Tibial artery (tissue), 4 donors: ENCODE measurements around the gene RB1.

Experiments
- DNase-seq, 2 donors: peaks; one replicate each; pipeline ENCODE4 v3.0.0-alpha.2; 2019
- H3K27ac ChIP-seq, 2 donors: fragments of 200-600 bp; sonication (generic) in 1 of 2; 1 replicate in 1 of 2; 2 replicates in 1 of 2; pipeline ENCODE4 v1.5.1; 2018 to 2019; ENCODE audit warnings: mild to moderate bottlenecking in 1 of 2
- H3K27me3 ChIP-seq, 2 donors: fragments of 200-600 bp; sonication (generic) in 1 of 2; one replicate each; pipeline versions ENCODE4 v1.5.1 to v1.6.0; 2016 to 2019
- H3K36me3 ChIP-seq, 3 donors: fragments of 200-600 bp; sonication (generic) in 2 of 3; one replicate each; pipeline ENCODE4 v1.5.1; 2016 to 2019; ENCODE audit warnings: mild to moderate bottlenecking in 2 of 3
- H3K4me1 ChIP-seq, 4 donors: fragments of 200-600 bp; sonication (generic) in 2 of 4; 1 replicate in 3 of 4; 2 replicates in 1 of 4; pipeline ENCODE4 v1.5.1; 2016 to 2019
- H3K4me3 ChIP-seq, 2 donors: fragments of 200-600 bp; sonication (generic) in 1 of 2; 1 replicate in 1 of 2; 2 replicates in 1 of 2; pipeline ENCODE4 v1.5.1; 2018 to 2019; ENCODE audit warnings: mild to moderate bottlenecking in 2 of 2
- H3K9me3 ChIP-seq, 3 donors: fragments of 200-600 bp; sonication (generic) in 1 of 3; one replicate each; pipeline ENCODE4 v1.5.1; 2016 to 2019
- CTCF ChIP-seq, 2 experiments: fragments of 200-600 bp in 1 of 2; fragments of 450-650 bp in 1 of 2; IDR thresholded peaks; one replicate each; pipeline ENCODE4 v1.5.1; 2017 to 2019; ENCODE audit warnings: antibody characterized with exemption in 2 of 2, mild to moderate bottlenecking in 1 of 2, moderate library complexity in 1 of 2
- intact Hi-C: fragments of 100-400 bp; cut with DNase I; formaldehyde crosslinking; loops from one replicate; pipeline ENCODE4 v1.15.0; 2023; ENCODE audit warnings: low total_unique reads

RB1 gene

GRCh38 chr13:48258430-48258829 lies 45.1 kb upstream of the RB1 start:
- H3K36me3 ChIP-seq, result peaks cover 79 to 92% (median 89%) of the 10 kb centered on the region in 3 donors
- no peak overlapping the region for H3K27ac ChIP-seq
- H3K9me3 ChIP-seq, result no peaks in the 10 kb centered on the region
- H3K27me3 ChIP-seq, result no peaks in the 10 kb centered on the region
- no peak for TF ChIP-seq CTCF (IDR thresholded peaks at IDR 0.05)
- intact Hi-C loops, result no loop called here
- H3K4me1 ChIP-seq, result peaks cover 0 to 15% (median 4%) of the 10 kb centered on the region in 4 donors
- no peak for DNase-seq
- no peak overlapping the region for H3K4me3 ChIP-seq

- no peak for DNase-seq
- no peaks in the 10 kb centered on the region for H3K9me3 ChIP-seq
- no peak overlapping the region for H3K4me3 ChIP-seq
- no peak for TF ChIP-seq CTCF (IDR thresholded peaks at IDR 0.05)
- intact Hi-C loops, result no loop called here
- H3K27me3 ChIP-seq, result no peaks in the 10 kb centered on the region
- H3K36me3 ChIP-seq, result peaks cover 80 to 85% (median 84%) of the 10 kb centered on the region in 3 donors
- no peaks in the 10 kb centered on the region for H3K4me1 ChIP-seq
- no peak overlapping the region for H3K27ac ChIP-seq
These were observed 42.6 kb upstream of the RB1 start for GRCh38 chr13:48260970-48261369.

GRCh38 chr13:48263196-48263595 lies 40.4 kb upstream of the RB1 start:
- Histone ChIP-seq H3K4me1 (no peaks in the 10 kb centered on the region), H3K27ac (no peak overlapping the region), H3K27me3 (no peaks in the 10 kb centered on the region), H3K4me3 (no peak overlapping the region), H3K36me3 (peaks cover 59 to 71% (median 65%) of the 10 kb centered on the region in 3 donors), H3K9me3 (no peaks in the 10 kb centered on the region)
- intact Hi-C loops, result no loop called here
- DNase-seq, result no peak
- no peak for TF ChIP-seq CTCF (IDR thresholded peaks at IDR 0.05)

- Histone ChIP-seq H3K27me3 (no peaks in the 10 kb centered on the region), H3K36me3 (peaks cover 51 to 62% (median 61%) of the 10 kb centered on the region in 3 donors), H3K4me1 (no peaks in the 10 kb centered on the region), H3K27ac (no peak overlapping the region), H3K9me3 (no peaks in the 10 kb centered on the region), H3K4me3 (no peak overlapping the region)
- TF ChIP-seq CTCF (IDR thresholded peaks at IDR 0.05), result no peak
- DNase-seq, result no peak
- intact Hi-C loops, result no loop called here
These were observed 39.5 kb upstream of the RB1 start for GRCh38 chr13:48264058-48264457.

- Histone ChIP-seq H3K4me1 (no peaks in the 10 kb centered on the region), H3K27ac (no peak overlapping the region), H3K27me3 (no peaks in the 10 kb centered on the region), H3K4me3 (no peak overlapping the region), H3K9me3 (no peaks in the 10 kb centered on the region), H3K36me3 (peaks cover 41 to 63% (median 60%) of the 10 kb centered on the region in 3 donors)
- TF ChIP-seq CTCF (IDR thresholded peaks at IDR 0.05), result no peak
- DNase-seq, result peak in 1 of 2 donors; percentile 31
- intact Hi-C loops, result no loop called here
These were observed 38.2 kb upstream of the RB1 start for GRCh38 chr13:48265217-48265815.

GRCh38 chr13:48266150-48266549 lies 37.4 kb upstream of the RB1 start:
- Histone ChIP-seq H3K4me3 (no peak overlapping the region), H3K27ac (no peak overlapping the region), H3K4me1 (no peaks in the 10 kb centered on the region), H3K36me3 (peaks cover 34 to 56% (median 54%) of the 10 kb centered on the region in 3 donors), H3K9me3 (no peaks in the 10 kb centered on the region), H3K27me3 (no peaks in the 10 kb centered on the region)
- no peak for TF ChIP-seq CTCF (IDR thresholded peaks at IDR 0.05)
- no peak for DNase-seq
- intact Hi-C loops, result no loop called here
